K562 (cell line): ENCODE results near the gene ADM2. TPM values are rescaled to one million over a fixed set of nuclear protein-coding genes. Genes with fewer than 3 reads are reported as not detected.

Experiments
- EZH2 ChIP-seq: IDR thresholded peaks from 2 replicates; pipeline ENCODE4 v1.6.1; 2012; ENCODE audit warnings: low read depth, mild to moderate bottlenecking, inconsistent platforms, low read length, borderline replicate concordance
- JUN ChIP-seq, 2 experiments: sonication (generic) in 1 of 2; formaldehyde crosslinking in 1 of 2; IDR thresholded peaks; 2 replicates each; pipeline versions ENCODE4 v1.6.1 to v1.8.0; 2012 to 2022; ENCODE audit warnings: borderline replicate concordance in 2 of 2, mild to moderate bottlenecking in 2 of 2, improper control_type of control experiment in 1 of 2, low read depth in 1 of 2, low read length in 1 of 2, missing genetic modification reagents in 1 of 2
- RBM39 ChIP-seq: fragments of 200-400 bp; formaldehyde crosslinking; optimal IDR thresholded peaks from 2 replicates; pipeline ENCODE3; 2018; ENCODE audit warnings: low read depth, low read length
- ZBTB11 ChIP-seq, 3 experiments: fragments of 200-800 bp in 1 of 3; fragments of 250-450 bp in 1 of 3; fragments of 450-650 bp in 1 of 3; sonication (Bioruptor Pico) in 1 of 3; sonication (Bioruptor generic) in 1 of 3; formaldehyde crosslinking in 1 of 3; IDR thresholded peaks; 2 replicates each; pipeline versions ENCODE4 v1.6.1 to v1.8.0; 2016 to 2022; ENCODE audit warnings: mild to moderate bottlenecking in 2 of 3, missing genetic modification characterization in 2 of 3, missing compliant biosample characterization in 1 of 3, moderate library complexity in 1 of 3
- ZNF133 ChIP-seq: fragments of 250-450 bp; sonication (Bioruptor Pico); IDR thresholded peaks from 2 replicates; pipeline ENCODE4 v1.4.0; 2020; ENCODE audit warnings: mild to moderate bottlenecking
- ZNF395 ChIP-seq: fragments of 200-800 bp; sonication (Bioruptor generic); IDR thresholded peaks from 2 replicates; pipeline ENCODE4 v1.6.1; 2017; ENCODE audit warnings: missing genetic modification characterization, missing compliant biosample characterization
- ZNF586 ChIP-seq: fragments of 450-650 bp; formaldehyde crosslinking; conservative IDR thresholded peaks from 2 replicates; pipeline ENCODE4 v1.4.0; 2020; ENCODE audit warnings: mild to moderate bottlenecking, moderate library complexity
- polyA plus RNA-seq, 8 experiments: library from polyadenylated mRNA; depleted of rRNA in 4 of 8; stranded (reverse) in 5 of 8; unstranded in 3 of 8; fragments of >200 nt; fragmentation: Nextera tagmentation in 2 of 8; fragmentation: Illumina TruSeq in 1 of 8; extraction: Ambion mirVana in 2 of 8; extraction: Trizol in 1 of 8; gene quantifications; 2 replicates each; pipeline versions ENCODE4 v1.2.1 to v1.2.3, GENCODE V29; 2011 to 2014; ENCODE audit warnings: inconsistent platforms in 1 of 8, missing spikeins in 1 of 8
- total RNA-seq, 7 experiments: library from RNA; depleted of rRNA in 6 of 7; stranded (reverse); fragments of >200 nt in 6 of 7; fragmentation: Illumina TruSeq in 2 of 7; extraction: Trizol in 2 of 7; gene quantifications; 2 replicates each; pipeline versions ENCODE4 v1.2.1 to v1.2.3, GENCODE V29; 2011 to 2021; ENCODE audit warnings: low replicate concordance in 1 of 7
- TF ChIP-seq, protein P1 (sequence below): fragments of 450-650 bp; IDR thresholded peaks from 2 replicates; pipeline ENCODE4 v1.6.1; 2017; ENCODE audit warnings: antibody characterized with exemption, mild to moderate bottlenecking
- TF ChIP-seq, protein P2 (sequence below): fragments of 250-450 bp; sonication (Bioruptor Pico); IDR thresholded peaks from 2 replicates; pipeline ENCODE4 v1.8.0; 2022; ENCODE audit warnings: inconsistent platforms
- TF ChIP-seq, protein P3 (sequence below): IDR thresholded peaks from 2 replicates; pipeline ENCODE4 v1.6.1; 2011; ENCODE audit not compliant: insufficient read length; ENCODE audit errors: extremely low read depth
- TF ChIP-seq, protein P4 (sequence below): fragments of 250-450 bp; sonication (Bioruptor Pico); IDR thresholded peaks from 2 replicates; pipeline ENCODE4 v1.4.0; 2020; ENCODE audit warnings: mild to moderate bottlenecking

Gene ADM2
- total and polyA plus RNA-seq, 9 of the 15 experiments (the other 6 are each of a cell fraction or from before 2014, with no cell fraction given) = 0.11 to 5.1 (median 0.38) TPM

GRCh38 chr22:50525104-50525857, 43.9 kb downstream of the ADM2 start, which contains the start of gene SCO2 (continued):
- TF ChIP-seq ZBTB11 (CRISPR knock-in tag; IDR thresholded peaks at IDR 0.05) (peak in 1 of 3 experiments; percentile 26; a peak in 2 of 6 replicates), EZH2 (no peak), ZNF395 (CRISPR knock-in tag) (no peak), RBM39 (no peak), ZNF133 (CRISPR knock-in tag) (no peak), JUN (IDR thresholded peaks at IDR 0.05; ENCODE audit: borderline replicate concordance, low read depth, low read length) (no peak), JUN (CRISPR knock-in tag; IDR thresholded peaks at IDR 0.05; ENCODE audit: borderline replicate concordance) (no peak), ZNF586 (CRISPR knock-in tag) (no peak)
- TF ChIP-seq, protein P1, sequence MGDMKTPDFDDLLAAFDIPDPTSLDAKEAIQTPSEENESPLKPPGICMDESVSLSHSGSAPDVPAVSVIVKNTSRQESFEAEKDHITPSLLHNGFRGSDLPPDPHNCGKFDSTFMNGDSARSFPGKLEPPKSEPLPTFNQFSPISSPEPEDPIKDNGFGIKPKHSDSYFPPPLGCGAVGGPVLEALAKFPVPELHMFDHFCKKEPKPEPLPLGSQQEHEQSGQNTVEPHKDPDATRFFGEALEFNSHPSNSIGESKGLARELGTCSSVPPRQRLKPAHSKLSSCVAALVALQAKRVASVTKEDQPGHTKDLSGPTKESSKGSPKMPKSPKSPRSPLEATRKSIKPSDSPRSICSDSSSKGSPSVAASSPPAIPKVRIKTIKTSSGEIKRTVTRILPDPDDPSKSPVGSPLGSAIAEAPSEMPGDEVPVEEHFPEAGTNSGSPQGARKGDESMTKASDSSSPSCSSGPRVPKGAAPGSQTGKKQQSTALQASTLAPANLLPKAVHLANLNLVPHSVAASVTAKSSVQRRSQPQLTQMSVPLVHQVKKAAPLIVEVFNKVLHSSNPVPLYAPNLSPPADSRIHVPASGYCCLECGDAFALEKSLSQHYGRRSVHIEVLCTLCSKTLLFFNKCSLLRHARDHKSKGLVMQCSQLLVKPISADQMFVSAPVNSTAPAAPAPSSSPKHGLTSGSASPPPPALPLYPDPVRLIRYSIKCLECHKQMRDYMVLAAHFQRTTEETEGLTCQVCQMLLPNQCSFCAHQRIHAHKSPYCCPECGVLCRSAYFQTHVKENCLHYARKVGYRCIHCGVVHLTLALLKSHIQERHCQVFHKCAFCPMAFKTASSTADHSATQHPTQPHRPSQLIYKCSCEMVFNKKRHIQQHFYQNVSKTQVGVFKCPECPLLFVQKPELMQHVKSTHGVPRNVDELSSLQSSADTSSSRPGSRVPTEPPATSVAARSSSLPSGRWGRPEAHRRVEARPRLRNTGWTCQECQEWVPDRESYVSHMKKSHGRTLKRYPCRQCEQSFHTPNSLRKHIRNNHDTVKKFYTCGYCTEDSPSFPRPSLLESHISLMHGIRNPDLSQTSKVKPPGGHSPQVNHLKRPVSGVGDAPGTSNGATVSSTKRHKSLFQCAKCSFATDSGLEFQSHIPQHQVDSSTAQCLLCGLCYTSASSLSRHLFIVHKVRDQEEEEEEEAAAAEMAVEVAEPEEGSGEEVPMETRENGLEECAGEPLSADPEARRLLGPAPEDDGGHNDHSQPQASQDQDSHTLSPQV = peak; percentile 70
- TF ChIP-seq, protein P2, sequence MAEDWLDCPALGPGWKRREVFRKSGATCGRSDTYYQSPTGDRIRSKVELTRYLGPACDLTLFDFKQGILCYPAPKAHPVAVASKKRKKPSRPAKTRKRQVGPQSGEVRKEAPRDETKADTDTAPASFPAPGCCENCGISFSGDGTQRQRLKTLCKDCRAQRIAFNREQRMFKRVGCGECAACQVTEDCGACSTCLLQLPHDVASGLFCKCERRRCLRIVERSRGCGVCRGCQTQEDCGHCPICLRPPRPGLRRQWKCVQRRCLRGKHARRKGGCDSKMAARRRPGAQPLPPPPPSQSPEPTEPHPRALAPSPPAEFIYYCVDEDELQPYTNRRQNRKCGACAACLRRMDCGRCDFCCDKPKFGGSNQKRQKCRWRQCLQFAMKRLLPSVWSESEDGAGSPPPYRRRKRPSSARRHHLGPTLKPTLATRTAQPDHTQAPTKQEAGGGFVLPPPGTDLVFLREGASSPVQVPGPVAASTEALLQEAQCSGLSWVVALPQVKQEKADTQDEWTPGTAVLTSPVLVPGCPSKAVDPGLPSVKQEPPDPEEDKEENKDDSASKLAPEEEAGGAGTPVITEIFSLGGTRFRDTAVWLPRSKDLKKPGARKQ (CRISPR knock-in tag) = no peak
- TF ChIP-seq, protein P3, sequence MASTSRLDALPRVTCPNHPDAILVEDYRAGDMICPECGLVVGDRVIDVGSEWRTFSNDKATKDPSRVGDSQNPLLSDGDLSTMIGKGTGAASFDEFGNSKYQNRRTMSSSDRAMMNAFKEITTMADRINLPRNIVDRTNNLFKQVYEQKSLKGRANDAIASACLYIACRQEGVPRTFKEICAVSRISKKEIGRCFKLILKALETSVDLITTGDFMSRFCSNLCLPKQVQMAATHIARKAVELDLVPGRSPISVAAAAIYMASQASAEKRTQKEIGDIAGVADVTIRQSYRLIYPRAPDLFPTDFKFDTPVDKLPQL = no peak
- TF ChIP-seq, protein P4, sequence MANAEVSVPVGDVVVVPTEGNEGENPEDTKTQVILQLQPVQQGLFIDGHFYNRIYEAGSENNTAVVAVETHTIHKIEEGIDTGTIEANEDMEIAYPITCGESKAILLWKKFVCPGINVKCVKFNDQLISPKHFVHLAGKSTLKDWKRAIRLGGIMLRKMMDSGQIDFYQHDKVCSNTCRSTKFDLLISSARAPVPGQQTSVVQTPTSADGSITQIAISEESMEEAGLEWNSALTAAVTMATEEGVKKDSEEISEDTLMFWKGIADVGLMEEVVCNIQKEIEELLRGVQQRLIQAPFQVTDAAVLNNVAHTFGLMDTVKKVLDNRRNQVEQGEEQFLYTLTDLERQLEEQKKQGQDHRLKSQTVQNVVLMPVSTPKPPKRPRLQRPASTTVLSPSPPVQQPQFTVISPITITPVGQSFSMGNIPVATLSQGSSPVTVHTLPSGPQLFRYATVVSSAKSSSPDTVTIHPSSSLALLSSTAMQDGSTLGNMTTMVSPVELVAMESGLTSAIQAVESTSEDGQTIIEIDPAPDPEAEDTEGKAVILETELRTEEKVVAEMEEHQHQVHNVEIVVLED = no peak
